ENCODE measurements around the gene PAX3.

- TF ChIP-seq CTCF (IDR thresholded peaks at IDR 0.05; ENCODE audit: insufficient read depth, low read length, poor library complexity, severe bottlenecking) (no peak), EZH2phosphoT487 (conservative IDR thresholded peaks at IDR 0.05; ENCODE audit: low read length) (no peak)
Measured at GRCh38 chr2:222242532-222242931, 56.3 kb downstream of the PAX3 start.
